RWPE2 (cell line): Measurements from ENCODE around the gene NAP1L4.

Experiments used
- ATAC-seq: fragments of 200-7000 bp; cut with Tn5 transposase; 3 replicates; pipeline ENCODE4 v1.9.1; 2021; ENCODE audit warnings: low read depth
- DNase-seq: peaks from one replicate; pipeline ENCODE4 v3.0.0-alpha.2; 2020; ENCODE audit warnings: low spot score
- H3K27ac ChIP-seq: fragments of 450-650 bp; 2 replicates; pipeline ENCODE4 v1.5.1; 2017; ENCODE audit warnings: mild to moderate bottlenecking; ENCODE audit not compliant: poor library complexity, severe bottlenecking
- H3K27me3 ChIP-seq: fragments of 250-450 bp; sonication (Bioruptor Pico); 2 replicates; pipeline ENCODE4 v1.5.1; 2021; ENCODE audit warnings: mild to moderate bottlenecking, moderate library complexity; ENCODE audit not compliant: insufficient read depth, poor library complexity, severe bottlenecking
- H3K36me3 ChIP-seq: fragments of 250-450 bp; sonication (Bioruptor Pico); 2 replicates; pipeline ENCODE4 v1.5.1; 2020; ENCODE audit warnings: low read depth, mild to moderate bottlenecking, moderate library complexity
- H3K4me1 ChIP-seq: fragments of 250-450 bp; sonication (Bioruptor Pico); 2 replicates; pipeline ENCODE4 v1.5.1; 2021; ENCODE audit warnings: mild to moderate bottlenecking, moderate library complexity; ENCODE audit not compliant: insufficient read depth, poor library complexity, severe bottlenecking
- H3K4me3 ChIP-seq: fragments of 250-450 bp; sonication (Bioruptor Pico); 2 replicates; pipeline ENCODE4 v1.5.1; 2021; ENCODE audit warnings: mild to moderate bottlenecking, moderate library complexity; ENCODE audit not compliant: severe bottlenecking
- H3K9me3 ChIP-seq: fragments of 250-450 bp; sonication (Bioruptor Pico); 2 replicates; pipeline ENCODE4 v1.5.1; 2021; ENCODE audit warnings: mild to moderate bottlenecking, moderate library complexity; ENCODE audit not compliant: severe bottlenecking
- TF ChIP-seq, protein P1 (sequence below): fragments of 450-650 bp; IDR thresholded peaks from one replicate; pipeline ENCODE4 v1.5.1; 2017; ENCODE audit warnings: mild to moderate bottlenecking, moderate library complexity; ENCODE audit not compliant: poor library complexity, severe bottlenecking

Gene NAP1L4

DNA sequence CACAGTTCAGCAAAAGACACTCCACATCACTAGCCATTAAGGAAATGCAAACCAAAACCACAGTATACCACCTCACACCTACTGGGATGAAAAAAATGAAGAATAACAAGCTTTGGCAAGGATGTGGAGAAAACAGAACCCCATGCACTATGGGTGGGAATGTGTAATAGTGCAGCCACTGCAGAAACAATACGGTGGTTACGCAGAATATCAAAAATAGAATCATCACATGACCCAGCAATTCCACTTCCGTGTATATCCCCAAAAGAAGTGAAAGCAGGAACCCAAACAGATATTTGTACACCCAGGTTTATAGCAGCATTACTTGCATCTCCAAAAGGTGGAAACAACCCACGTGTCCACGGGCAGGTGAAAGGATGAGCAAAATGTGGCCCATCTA, 44.3 kb upstream of the NAP1L4 start:
- TF ChIP-seq, protein P1, sequence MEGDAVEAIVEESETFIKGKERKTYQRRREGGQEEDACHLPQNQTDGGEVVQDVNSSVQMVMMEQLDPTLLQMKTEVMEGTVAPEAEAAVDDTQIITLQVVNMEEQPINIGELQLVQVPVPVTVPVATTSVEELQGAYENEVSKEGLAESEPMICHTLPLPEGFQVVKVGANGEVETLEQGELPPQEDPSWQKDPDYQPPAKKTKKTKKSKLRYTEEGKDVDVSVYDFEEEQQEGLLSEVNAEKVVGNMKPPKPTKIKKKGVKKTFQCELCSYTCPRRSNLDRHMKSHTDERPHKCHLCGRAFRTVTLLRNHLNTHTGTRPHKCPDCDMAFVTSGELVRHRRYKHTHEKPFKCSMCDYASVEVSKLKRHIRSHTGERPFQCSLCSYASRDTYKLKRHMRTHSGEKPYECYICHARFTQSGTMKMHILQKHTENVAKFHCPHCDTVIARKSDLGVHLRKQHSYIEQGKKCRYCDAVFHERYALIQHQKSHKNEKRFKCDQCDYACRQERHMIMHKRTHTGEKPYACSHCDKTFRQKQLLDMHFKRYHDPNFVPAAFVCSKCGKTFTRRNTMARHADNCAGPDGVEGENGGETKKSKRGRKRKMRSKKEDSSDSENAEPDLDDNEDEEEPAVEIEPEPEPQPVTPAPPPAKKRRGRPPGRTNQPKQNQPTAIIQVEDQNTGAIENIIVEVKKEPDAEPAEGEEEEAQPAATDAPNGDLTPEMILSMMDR, result no peak
- H3K9me3 ChIP-seq, result no peaks in the 10 kb centered on the region
- DNase-seq (no peak), ATAC-seq (no peak)
- H3K27me3 ChIP-seq, result no peaks in the 10 kb centered on the region
- H3K27ac ChIP-seq, result no peak overlapping the region
- H3K4me1 ChIP-seq, result peaks cover 11% of the 10 kb centered on the region
- H3K4me3 ChIP-seq, result no peak overlapping the region
- H3K36me3 ChIP-seq, result peaks cover 96% of the 10 kb centered on the region

DNA sequence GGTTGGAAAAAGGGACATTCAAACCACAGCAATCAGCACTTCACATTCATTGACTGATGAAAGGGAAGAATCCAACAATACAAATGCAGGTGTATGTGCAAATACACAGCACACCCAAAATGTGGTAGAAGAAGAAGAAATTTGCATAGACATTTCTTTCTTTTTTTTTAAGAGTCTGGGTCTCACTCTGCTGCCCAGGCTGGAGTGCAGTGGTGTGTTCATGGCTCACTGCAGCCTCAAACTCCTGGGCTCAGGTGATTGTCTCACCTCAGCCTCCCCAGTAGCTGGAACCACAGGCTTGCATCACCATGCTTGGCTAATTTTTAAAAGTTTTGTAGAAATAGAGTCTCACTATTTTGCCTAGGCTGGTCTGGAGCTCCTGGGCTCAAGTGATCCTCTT, 43.2 kb upstream of the NAP1L4 start:
- no peak for DNase-seq

DNA sequence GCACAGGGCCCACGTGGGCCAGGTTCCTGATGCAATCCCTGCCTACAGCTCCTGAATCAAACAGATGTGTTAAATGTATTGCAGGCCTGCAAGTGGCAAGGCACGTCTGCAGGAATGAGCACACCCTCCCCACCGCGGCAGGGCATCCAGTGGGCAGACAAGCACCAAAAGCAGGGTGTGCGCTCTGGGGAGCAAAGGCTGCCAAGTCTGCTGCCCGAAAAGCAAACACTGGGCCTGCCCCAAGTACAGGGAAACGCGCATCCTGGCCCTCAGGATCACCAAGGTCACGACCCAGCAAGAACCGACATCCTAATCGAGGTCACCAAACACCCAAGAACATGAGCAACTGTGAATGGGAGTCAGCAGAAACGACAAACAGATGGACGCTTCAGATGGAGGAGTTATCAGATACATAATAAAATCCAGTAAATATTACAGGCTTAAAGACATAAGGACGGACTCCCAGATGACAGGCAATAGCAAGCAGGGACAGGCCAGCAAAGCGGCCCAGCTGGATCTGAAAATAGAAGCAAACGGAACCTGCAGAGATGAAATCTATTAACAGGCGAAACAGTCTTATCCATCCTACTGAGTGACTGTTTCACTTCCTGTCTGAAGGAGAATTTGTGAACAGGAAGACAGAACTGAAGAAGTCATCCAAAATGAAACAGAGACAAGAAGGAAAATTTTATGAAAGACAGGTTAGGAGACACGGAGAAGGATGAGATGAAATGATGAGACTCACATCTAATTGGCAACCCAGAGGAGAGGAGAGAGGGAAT, 38.4 kb upstream of the NAP1L4 start:
- H3K36me3 ChIP-seq, result peaks cover 91% of the 10 kb centered on the region
- ATAC-seq, result no peak
- H3K27me3 ChIP-seq, result no peaks in the 10 kb centered on the region
- H3K9me3 ChIP-seq, result no peaks in the 10 kb centered on the region
- no peak overlapping the region for H3K27ac ChIP-seq
- no peaks in the 10 kb centered on the region for H3K4me1 ChIP-seq
- TF ChIP-seq, protein P1, result no peak
- DNase-seq, result no peak
- H3K4me3 ChIP-seq, result no peak overlapping the region

More for the DNA sequence above, 43.2 kb upstream of the NAP1L4 start:
- TF ChIP-seq, protein P1, result no peak
- no peak overlapping the region for H3K27ac ChIP-seq
- H3K36me3 ChIP-seq, result peaks cover 96% of the 10 kb centered on the region
- peaks cover 11% of the 10 kb centered on the region for H3K4me1 ChIP-seq
- H3K27me3 ChIP-seq, result no peaks in the 10 kb centered on the region
- ATAC-seq, result no peak
- no peaks in the 10 kb centered on the region for H3K9me3 ChIP-seq
- H3K4me3 ChIP-seq, result no peak overlapping the region

DNA sequence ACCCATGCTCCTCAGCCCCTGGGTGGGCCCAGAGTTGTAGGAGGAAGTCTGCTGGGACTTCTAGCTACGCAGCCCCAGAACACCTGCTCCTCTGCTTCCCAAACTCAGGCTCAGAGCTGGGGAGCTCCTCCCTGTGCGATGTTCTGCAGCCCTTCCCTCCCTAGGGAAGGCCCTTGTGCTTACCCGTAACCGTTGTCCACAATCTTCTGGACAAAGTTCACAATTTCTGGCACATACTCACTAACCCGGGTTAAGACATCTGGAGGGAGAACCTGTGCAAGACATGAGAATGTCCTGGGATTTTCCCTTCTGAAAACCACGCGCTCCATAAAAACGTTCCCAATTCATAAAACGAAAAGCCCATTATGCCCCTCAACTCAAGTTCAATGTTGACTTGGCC, 36.7 kb upstream of the NAP1L4 start:
- Histone ChIP-seq H3K9me3 (no peaks in the 10 kb centered on the region), H3K27me3 (no peaks in the 10 kb centered on the region), H3K36me3 (peaks cover 91% of the 10 kb centered on the region), H3K27ac (no peak overlapping the region), H3K4me1 (peaks cover under 1% of the 10 kb centered on the region), H3K4me3 (no peak overlapping the region)
- DNase-seq (no peak), ATAC-seq (no peak)
- TF ChIP-seq, protein P1, result no peak

DNA sequence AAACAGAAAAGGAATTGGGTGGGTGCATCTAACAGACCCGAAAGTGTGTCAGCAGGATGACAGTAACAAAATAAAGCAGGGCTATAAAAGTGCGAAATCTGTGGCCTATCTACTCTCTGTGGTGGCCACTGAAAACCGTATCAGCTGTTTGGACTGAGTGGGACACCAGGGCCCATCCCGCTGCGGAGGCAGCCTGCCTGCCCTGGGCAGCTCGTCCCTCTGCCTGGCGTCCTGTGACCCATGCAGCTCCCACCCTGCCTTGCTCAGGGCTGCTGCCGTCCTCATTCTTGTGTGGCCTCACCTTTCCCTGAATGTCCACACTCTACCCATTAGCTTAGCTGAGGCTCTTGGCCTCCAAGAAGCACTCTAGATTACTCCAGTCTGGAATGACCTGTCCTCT, 34.7 kb upstream of the NAP1L4 start:
- no peaks in the 10 kb centered on the region for H3K27me3 ChIP-seq
- no peaks in the 10 kb centered on the region for H3K9me3 ChIP-seq
- DNase-seq (no peak), ATAC-seq (no peak)
- no peak overlapping the region for H3K4me3 ChIP-seq
- peaks cover 88% of the 10 kb centered on the region for H3K36me3 ChIP-seq
- no peak overlapping the region for H3K27ac ChIP-seq
- TF ChIP-seq, protein P1, result no peak
- peaks cover 17% of the 10 kb centered on the region for H3K4me1 ChIP-seq
